KOPT-K1 (cell line): ENCODE data around the gene ATG101.

ENCODE experiments used
- H3K27ac ChIP-seq: fragments of 200-600 bp; sonication (generic); 2 replicates; pipeline ENCODE4 v1.5.1; 2016; ENCODE audit warnings: antibody characterized with exemption, mild to moderate bottlenecking, low read depth, low read length; ENCODE audit not compliant: poor library complexity, severe bottlenecking
- H3K36me3 ChIP-seq: fragments of 200-600 bp; sonication (generic); 2 replicates; pipeline ENCODE4 v1.5.1; 2017; ENCODE audit warnings: antibody characterized with exemption, mild to moderate bottlenecking, low read length, moderate library complexity; ENCODE audit not compliant: insufficient read depth
- H3K9me3 ChIP-seq: fragments of 200-600 bp; sonication (generic); 2 replicates; pipeline ENCODE4 v1.5.1; 2017; ENCODE audit warnings: antibody characterized with exemption, low read length, mild to moderate bottlenecking; ENCODE audit not compliant: insufficient read depth, poor library complexity, severe bottlenecking

ATG101 gene

GRCh38 chr12:52079576-52080402 lies 10.0 kb downstream of the ATG101 start, which contains the start of gene SMIM41:
TSS of gene SMIM41 (plus strand) at chr12:52079704. CDS start at chr12:52079780, 76 bp downstream.
- peaks cover 47% of the 10 kb centered on the region for H3K36me3 ChIP-seq
- H3K27ac ChIP-seq, result peak within 1 kb of the TSS; percentile 58

DNA sequence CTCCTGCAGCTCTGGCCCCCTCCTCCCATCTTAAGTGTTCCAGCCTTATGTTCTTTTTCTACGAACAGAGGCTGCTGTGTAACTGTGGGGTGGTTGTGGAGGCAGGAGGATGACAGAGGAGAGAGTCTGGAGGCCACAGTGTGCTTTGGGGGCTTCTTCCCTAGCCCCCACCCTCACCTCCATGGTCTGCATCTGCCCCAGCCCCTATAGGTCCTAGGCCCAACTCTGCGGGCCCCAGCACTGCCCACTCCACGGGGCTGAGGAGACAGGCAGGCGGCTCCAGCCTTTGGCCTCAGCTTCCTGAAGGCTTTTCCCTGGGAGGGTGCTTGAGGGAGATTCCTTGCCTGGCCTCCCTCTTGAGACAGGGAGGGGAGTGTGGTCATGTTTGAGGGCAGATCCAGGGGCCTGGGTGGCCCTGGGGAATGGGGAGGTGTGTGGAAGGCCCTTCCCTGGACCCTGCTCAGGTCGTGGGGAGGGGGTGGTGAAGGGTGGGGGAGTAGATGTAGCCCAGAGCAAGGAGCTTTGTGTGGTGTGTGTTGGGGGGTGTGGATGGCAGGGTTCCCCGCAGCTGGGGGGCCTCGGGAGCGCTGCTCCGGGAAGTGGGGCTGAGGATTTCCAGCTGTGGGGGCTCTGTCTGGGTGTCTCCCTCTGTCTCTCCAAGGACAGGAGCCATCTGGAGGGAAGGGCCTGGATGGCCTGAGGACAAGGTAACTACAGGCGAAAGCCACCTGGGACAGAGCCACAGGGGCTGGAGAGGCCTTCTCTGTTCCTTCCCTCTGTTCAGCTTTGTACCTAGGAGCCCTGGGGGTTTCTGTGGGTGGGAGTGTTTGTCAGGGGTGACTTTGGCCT lies 10.8 kb downstream of the ATG101 start:
- Histone ChIP-seq H3K9me3 (no peaks in the 10 kb centered on the region), H3K27ac (peak overlapping the region; percentile 58), H3K36me3 (peaks cover 38% of the 10 kb centered on the region)

More at GRCh38 chr12:52079576-52080402, 10.0 kb downstream of the ATG101 start, which contains the start of gene SMIM41:
- H3K9me3 ChIP-seq, result no peaks in the 10 kb centered on the region

DNA sequence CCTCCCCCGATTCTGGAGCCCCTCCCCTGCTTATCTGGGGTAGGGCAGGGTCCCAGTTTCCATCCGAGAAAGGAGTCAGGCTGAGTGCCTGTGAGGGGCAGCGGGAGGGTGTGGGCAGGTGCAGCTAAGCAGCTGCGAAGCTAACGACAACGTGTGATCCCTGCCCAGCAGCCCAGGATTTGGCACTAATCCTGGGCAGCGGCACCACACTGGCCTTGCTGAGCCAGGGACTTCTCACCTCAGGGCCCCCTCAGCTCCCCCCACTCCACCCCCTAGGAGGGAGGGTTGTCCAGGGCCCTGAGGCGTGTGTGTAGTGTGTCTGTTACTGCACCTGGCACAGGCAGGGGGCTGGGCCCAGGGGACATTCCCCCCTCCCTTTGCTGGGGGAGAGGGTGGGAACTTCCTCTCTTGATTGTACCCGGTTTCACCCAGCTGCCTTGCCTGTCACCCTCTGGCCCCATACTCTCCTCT lies 11.5 kb downstream of the ATG101 start:
- Histone ChIP-seq H3K36me3 (peaks cover 32% of the 10 kb centered on the region), H3K9me3 (no peaks in the 10 kb centered on the region), H3K27ac (peak overlapping the region; percentile 58)

DNA sequence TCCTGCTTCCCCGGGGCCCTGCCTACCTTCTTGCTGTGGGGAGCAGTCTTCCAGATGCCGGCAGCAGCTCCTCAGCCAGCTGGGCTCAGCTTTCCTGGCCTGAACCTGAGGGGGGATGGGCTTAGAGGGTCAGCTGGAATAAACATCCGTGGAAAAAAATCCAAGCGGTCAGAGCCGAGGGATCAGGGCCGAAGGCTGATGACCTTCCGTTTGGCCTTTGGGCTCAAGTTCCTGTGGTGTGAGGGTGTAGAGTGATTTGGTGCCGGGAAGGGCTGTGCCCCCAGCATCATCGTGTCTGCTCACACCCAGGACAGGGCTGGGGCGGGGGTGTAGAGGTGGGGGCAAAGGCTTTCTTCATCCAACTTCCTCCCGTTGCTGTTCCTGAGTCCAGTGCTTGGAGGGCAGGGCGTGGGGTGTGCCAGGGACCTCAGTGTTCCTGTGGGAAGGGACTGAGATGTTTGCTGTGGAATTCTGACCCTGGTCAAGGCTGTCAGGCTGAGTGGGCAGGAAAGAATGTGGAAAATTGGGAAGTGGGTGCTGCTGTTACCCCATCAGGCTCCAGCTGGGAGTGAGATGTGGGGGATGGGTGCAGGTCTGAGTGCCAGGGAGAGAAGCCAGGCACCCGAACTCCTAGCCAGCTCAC lies 12.4 kb downstream of the ATG101 start:
- peaks cover 23% of the 10 kb centered on the region for H3K36me3 ChIP-seq
- no peaks in the 10 kb centered on the region for H3K9me3 ChIP-seq
- H3K27ac ChIP-seq, result peak overlapping the region; percentile 58

DNA sequence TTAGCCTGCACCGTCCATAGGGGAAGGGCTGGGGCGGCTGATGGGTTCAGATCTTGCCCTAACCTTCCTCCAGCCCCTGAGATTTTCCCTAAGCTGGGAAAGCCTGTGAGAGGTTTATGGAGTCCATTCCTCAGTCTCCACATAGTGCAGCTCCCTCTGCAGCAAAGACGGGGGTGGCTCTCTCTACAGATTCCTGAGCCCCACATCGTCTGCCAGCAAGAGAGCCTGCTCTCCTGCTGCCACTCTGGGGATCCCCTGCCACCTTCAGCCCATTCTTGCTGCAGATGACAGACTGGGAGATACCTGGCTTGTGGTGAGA lies 12.8 kb downstream of the ATG101 start:
- H3K36me3 ChIP-seq, result peaks cover 18% of the 10 kb centered on the region
- no peaks in the 10 kb centered on the region for H3K9me3 ChIP-seq
- H3K27ac ChIP-seq, result peak overlapping the region; percentile 17

GRCh38 chr12:52082988-52083637 lies 13.3 kb downstream of the ATG101 start:
- Histone ChIP-seq H3K9me3 (no peaks in the 10 kb centered on the region), H3K27ac (peak overlapping the region; percentile 17)

DNA sequence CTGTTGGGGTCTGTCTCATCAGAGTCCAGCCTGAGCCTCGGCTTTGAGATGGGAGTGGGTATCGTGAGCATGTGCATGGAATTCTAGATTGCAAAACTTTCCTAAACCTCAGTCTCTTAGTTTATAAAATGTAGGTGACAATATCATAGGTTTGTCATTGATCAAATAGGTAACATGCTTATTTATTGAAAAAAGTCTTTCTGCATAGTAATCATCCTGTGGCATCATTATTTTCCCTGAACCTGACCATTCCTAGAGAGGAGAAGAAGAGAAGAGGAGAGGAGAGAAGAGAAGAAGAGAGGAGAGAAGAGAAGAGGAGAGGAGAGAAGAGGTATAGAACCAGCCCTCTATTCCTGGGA lies 13.8 kb downstream of the ATG101 start:
- H3K27ac ChIP-seq, result no peak overlapping the region
- no peaks in the 10 kb centered on the region for H3K9me3 ChIP-seq
- H3K36me3 ChIP-seq, result peaks cover 9% of the 10 kb centered on the region

More at GRCh38 chr12:52082988-52083637, 13.3 kb downstream of the ATG101 start:
- peaks cover 14% of the 10 kb centered on the region for H3K36me3 ChIP-seq

- no peaks in the 10 kb centered on the region for H3K9me3 ChIP-seq
- no peaks in the 10 kb centered on the region; the same call in 1 of the 2 replicates for H3K36me3 ChIP-seq
- no peak overlapping the region for H3K27ac ChIP-seq
These were observed 14.9 kb downstream of the ATG101 start for GRCh38 chr12:52084491-52085231.

- Histone ChIP-seq H3K27ac (no peak overlapping the region), H3K36me3 (no peaks in the 10 kb centered on the region), H3K9me3 (no peaks in the 10 kb centered on the region)
These were observed 16.0 kb downstream of the ATG101 start for GRCh38 chr12:52085682-52086180.

GRCh38 chr12:52086366-52086765 lies 16.6 kb downstream of the ATG101 start:
- H3K27ac ChIP-seq, result no peak overlapping the region
- H3K36me3 ChIP-seq, result no peaks in the 10 kb centered on the region
- no peaks in the 10 kb centered on the region for H3K9me3 ChIP-seq

DNA sequence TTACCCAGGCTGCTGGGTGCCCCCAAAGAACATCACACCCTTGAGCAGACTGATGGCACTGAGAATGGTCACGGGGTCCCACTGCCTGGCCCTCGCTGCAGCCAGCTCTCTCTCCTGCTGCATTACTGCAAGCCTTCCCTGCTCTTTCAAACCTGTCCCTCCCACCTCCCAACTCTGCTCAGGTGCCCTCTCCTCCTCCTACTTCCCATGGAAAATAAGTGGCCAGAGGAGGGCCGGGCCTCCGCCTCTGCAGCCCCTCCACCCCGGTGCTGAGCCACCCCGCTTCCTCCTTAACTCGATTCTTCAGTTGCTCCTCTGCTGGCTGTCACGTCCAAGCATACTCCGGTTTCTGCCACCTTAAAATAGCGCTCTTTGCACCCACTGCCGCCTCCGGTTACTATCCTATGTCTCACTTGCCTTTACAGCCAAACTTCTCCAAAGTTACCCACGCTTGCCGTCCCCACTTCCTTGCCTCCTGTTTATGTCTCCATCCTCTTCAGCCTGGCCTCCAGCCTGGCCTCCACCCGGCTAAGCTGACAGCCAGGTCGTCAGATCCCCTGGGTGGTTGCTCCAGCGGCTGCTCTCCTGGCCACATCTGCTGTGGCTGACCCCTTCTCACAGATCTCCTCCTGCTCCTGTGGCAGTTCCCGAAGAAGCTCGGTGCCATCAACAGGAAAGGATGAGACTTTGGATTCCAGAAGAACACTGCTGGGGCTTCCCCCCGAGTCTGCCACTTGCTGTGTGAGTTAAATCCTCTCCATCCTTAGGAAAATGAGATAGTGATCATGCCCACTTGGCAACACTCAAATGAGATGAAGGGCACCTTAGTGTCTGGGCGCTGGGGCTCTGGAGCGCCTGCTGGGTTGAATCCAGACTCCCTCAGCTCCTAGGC lies 17.4 kb downstream of the ATG101 start:
- H3K27ac ChIP-seq, result no peak overlapping the region
- no peaks in the 10 kb centered on the region for H3K36me3 ChIP-seq
- no peaks in the 10 kb centered on the region for H3K9me3 ChIP-seq

GRCh38 chr12:52087961-52088820 lies 18.4 kb downstream of the ATG101 start:
- H3K9me3 ChIP-seq, result no peaks in the 10 kb centered on the region
- H3K36me3 ChIP-seq, result no peaks in the 10 kb centered on the region
- H3K27ac ChIP-seq, result no peak overlapping the region
